Fibroblast of the aortic adventitia (primary cell): ENCODE results near the gene ELMO2. TPM values are rescaled to one million over a fixed set of nuclear protein-coding genes. Genes with fewer than 3 reads are reported as not detected.

Source experiments
- DNase-seq: peaks from one replicate; pipeline ENCODE4 v3.0.0-alpha.2; 2010; ENCODE audit warnings: low read depth
- H3K4me3 ChIP-seq: 2 replicates; pipeline ENCODE4 v1.5.1; 2011; ENCODE audit warnings: low read depth, mild to moderate bottlenecking, control low read depth, low read length, moderate library complexity
- total RNA-seq: library from RNA; depleted of rRNA; stranded (reverse); fragments of >200 nt; gene quantifications from 2 replicates; pipeline ENCODE4 v1.2.3, GENCODE V29; 2012; ENCODE audit warnings: low replicate concordance
- TF ChIP-seq, protein P1 (sequence below): IDR thresholded peaks from 2 replicates; pipeline ENCODE4 v1.5.1; 2011; ENCODE audit warnings: mild to moderate bottlenecking, low read length, control low read depth, inconsistent platforms; ENCODE audit not compliant: insufficient read depth

The ELMO2 gene
- total RNA-seq, 1 donor: 48.2 TPM

DNA sequence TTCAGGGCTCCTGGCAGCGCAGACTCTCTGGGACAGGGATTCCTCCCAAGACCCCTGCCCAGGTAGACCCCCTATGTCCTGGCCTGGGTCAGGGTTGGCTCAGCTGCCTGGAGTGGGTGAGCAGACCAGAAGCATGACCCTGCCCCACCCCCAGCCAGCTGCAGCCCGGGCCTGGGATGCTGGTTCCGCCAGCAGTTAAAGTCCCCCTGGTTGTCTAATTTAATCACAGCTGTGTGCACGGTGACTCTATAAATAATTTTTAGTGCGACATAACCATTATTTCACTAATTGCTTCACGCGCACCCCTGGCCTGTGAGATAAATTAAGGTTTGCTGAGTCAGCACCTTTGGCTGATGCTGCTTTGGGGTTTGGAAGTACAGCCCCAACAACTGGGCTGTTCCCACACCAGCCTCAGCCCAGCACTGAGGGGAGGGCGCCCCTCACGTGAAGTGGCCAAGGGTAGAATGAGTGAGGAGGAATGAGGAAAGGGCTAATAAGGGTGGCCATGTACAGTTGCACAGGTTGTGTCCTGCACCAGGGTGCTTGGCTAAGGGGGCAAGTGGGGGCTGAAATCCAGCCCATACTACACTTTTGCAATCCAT, 72.0 kb downstream of the ELMO2 start:
- TF ChIP-seq, protein P1, sequence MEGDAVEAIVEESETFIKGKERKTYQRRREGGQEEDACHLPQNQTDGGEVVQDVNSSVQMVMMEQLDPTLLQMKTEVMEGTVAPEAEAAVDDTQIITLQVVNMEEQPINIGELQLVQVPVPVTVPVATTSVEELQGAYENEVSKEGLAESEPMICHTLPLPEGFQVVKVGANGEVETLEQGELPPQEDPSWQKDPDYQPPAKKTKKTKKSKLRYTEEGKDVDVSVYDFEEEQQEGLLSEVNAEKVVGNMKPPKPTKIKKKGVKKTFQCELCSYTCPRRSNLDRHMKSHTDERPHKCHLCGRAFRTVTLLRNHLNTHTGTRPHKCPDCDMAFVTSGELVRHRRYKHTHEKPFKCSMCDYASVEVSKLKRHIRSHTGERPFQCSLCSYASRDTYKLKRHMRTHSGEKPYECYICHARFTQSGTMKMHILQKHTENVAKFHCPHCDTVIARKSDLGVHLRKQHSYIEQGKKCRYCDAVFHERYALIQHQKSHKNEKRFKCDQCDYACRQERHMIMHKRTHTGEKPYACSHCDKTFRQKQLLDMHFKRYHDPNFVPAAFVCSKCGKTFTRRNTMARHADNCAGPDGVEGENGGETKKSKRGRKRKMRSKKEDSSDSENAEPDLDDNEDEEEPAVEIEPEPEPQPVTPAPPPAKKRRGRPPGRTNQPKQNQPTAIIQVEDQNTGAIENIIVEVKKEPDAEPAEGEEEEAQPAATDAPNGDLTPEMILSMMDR: no peak
- no peak overlapping the region for H3K4me3 ChIP-seq
- no peak for DNase-seq

DNA sequence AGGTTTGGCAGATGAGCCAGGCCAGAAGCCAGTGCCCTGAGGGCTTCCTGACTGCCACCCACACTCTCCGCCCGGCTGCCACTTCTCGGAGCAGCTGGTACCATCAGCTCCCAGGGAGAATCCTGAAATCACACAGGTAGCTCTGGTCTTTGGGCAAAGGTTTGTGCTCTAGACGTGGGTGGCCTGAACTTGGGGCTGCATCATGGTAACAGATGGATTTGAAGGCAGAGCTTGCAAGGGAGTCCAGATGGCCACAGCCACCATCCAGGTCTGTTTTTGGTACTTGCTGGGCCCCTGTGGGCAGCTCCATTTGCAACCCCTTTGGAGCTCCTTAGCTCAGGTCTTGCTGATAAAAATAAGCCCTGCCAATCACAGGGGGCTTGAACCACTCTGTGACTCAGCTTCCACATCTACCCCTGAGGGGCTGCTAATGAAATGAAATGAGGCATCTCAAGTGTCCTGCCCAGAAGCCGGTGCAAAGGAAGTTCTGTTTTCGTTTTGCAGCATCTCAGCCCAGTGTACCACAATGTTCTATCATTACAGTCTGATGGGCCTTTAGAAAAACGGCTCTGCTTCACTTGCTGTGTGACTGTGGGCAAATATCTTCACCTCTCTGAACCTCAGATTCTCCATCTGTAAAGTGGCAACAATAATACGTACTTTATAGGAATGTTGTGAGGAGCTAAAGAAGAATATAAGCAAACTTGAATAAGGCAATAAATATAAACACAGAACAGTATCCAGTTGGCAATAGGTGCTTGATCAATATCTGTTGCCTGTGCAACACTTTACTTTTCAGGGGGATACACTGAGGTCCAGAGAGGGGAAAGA, 73.0 kb downstream of the ELMO2 start:
- no peak overlapping the region for H3K4me3 ChIP-seq
- TF ChIP-seq, protein P1: no peak
- DNase-seq: no peak

DNA sequence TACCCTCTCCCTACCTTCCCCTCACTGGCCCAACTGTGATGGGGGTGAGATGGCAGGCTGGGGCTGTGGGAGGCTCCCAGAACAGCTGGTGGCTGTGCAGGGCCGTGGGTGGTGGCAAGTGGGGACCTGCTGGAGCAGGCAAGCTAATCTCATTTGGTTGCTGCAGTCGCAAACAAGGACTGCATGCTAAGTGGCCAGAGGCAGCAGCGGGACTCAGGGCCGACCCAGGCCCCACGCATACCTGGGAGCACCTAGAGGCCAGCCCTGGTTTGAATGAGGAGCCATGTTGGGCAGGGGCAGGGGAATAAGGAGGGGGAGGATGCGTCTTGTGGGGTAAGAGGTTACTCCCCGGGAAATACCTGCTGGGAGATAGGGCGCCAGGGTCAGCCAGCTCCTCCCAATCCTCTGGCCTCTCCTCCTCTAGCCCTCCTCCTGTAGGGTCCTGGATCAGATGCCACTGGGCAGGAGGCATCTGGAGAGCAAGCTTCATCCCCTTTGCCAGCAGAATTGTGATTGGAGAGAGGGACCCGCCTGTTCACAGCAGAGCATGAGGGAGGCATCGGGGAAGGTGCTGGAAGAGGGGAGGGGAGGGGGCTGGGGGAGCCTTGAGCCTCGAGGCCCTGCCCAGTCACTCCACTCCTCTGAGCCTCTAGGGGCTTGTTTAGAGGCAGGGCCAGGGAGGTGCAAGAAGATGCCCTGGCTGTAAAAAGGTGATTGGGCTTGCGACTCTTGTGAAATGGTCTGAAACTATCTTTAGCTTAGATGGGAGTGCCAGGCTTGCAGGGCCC, 73.8 kb downstream of the ELMO2 start:
- DNase-seq: no peak
- no peak overlapping the region for H3K4me3 ChIP-seq
- TF ChIP-seq, protein P1: no peak

DNA sequence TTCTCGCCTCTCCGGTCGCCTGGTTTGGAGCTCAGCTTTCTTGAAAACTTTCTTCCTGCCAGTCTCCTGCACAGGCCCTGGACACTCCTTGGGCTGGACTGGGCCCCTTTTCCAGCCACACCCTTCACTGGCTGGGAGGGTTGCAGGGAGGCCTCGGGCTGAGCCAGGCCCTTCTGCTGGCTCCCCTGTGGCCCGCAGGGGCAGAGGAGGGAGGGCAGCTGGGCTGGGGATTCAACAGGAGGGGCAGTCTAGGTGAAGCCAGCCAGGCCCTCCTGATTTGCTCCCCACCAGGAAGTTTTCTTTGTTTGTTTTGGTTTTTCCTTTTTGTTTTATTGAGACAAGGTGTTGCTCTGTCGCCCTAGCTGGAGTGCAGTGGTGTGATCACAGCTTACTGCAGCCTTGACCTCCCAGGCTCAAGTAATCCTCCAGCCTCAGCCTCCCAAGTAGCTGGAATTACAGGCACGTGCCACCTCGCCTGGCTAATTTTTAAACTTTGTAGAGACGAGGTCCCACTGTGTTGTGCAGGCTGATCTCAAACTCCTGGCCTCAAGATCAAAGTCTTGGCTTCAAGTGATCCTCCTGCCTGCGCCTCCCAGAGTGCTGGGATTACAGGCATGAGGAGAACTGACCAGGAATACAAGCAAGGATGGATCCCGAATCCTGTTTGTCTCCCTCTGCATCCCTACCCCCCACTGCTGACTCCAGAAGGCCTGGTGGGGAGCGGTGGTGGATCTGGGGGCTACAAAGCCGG, 74.6 kb downstream of the ELMO2 start:
- no peak for DNase-seq
- TF ChIP-seq, protein P1: no peak

DNA sequence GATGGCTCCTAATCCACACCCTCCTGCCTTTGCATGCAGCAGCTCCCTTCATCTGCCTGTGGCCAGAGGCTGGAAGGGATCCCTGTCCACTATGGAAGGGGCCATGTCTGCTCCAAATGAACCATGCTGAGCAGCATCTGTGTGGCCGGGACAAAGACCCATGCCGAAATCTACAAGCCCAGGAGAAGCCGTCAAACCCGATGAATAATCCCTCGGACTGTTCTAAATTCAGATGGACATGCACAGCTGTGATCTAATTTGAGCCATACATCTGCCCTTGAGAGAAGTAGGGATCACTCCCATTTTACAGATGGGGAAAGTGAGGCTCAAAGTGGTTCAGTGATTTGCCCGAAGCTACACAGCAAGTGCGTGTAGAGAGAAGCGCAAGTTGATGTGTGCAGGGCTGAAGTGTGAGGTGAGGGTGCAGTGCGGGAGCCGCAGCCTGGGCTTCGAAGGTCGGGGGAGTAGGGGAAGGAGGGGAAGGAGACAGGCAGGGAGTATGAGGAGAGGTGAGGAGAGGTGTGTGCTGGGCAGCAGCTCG, 75.5 kb downstream of the ELMO2 start:
- TF ChIP-seq, protein P1: no peak

More for the DNA sequence above, 74.6 kb downstream of the ELMO2 start:
- no peak overlapping the region for H3K4me3 ChIP-seq

More for the DNA sequence above, 75.5 kb downstream of the ELMO2 start:
- no peak for DNase-seq
- H3K4me3 ChIP-seq: no peak overlapping the region
